Measurements from ENCODE around the gene PGAP3. TPM values are rescaled to one million over a fixed set of nuclear protein-coding genes. Genes with fewer than 3 reads are reported as not detected.
A peak's percentile ranks its signal among the peaks of the same experiment; 100 is the strongest.

Gene PGAP3
- total RNA-seq, 1 donor, result 11.1 TPM

DNA sequence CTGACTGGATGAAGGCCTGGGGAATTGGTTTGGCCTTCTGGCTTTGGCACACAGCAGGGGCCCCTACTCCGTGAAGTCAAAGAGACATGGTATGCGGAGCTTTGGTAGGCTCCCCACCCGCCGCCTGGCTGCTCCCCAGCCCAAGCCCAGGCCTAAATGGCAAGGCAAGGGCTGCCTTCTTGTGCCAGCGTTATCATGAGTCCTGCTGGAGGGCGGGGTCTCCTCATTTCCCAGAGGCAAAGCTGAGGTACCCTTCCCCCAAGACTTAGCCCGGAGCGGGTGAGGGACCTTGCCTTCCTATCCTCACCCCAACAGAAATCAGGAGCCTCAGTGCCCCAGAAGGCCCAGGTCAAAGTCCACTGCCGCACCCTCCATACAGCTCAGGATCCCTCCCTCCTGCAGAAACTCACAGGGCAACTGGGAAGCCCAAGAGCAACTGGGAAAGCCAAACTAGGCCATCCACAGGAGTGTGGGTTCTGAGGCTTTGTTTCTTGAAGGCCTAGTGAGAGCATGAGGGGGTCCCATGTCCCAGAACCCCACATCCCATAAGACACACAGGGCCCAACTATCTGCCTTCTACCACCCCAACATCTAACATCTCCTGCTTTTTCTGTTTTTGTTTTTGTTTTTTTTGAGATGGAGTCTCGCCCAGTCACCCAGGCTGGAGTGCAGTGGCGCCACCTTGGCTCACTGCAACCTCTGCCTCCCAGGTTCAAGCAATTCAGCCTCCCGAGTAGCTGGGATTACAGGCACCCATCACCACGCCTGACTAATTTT is 9.3 kb downstream of the PGAP3 start:
- no peak overlapping the region for H3K4me3 ChIP-seq (ENCODE audit: low read depth, low read length)
- DNase-seq (ENCODE audit: low read depth), result no peak
- no peak for TF ChIP-seq CTCF (IDR thresholded peaks at IDR 0.05; ENCODE audit: insufficient read depth, low read length)

- no peak for TF ChIP-seq CTCF (IDR thresholded peaks at IDR 0.05; ENCODE audit: insufficient read depth, low read length)
- DNase-seq (ENCODE audit: low read depth), result peak; percentile 11
- H3K4me3 ChIP-seq (ENCODE audit: low read depth, low read length), result no peak overlapping the region
Measured at GRCh38 chr17:39677542-39678339, 10.1 kb downstream of the PGAP3 start.

- no peak for TF ChIP-seq CTCF (IDR thresholded peaks at IDR 0.05; ENCODE audit: insufficient read depth, low read length)
- no peak overlapping the region for H3K4me3 ChIP-seq (ENCODE audit: low read depth, low read length)
- DNase-seq (ENCODE audit: low read depth), result no peak
Measured at GRCh38 chr17:39677072-39677471, 10.8 kb downstream of the PGAP3 start.

DNA sequence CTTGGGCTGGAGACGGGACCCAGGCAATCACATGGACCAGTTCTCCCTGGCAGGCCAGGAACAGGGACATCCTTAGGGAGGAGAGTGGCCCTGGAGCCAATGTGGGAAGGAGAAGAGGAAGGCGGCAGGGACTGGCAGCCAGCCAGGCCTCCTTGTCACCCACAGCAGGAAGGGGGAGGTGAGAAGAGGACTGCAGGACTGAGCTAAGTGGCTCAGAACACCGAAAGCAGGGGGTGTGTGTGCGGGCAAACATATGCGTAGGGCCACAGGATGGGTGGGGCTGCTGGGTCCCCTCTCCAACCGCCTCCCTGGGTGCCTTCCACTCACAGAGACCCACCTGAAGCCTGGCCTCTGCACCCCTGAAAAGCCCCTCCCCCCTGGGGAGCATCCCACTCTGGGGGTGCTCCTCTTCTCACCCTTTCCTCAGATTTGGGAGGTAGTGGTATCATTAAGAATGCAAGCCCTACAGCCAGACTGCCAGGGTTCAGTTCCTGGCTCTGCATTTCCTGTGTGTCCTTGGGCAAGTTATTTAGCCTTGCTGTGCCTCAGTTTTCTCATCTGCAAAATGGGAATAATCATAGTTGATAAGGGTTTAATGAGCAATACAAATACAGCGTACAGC is 11.5 kb downstream of the PGAP3 start:
- no peak overlapping the region for H3K4me3 ChIP-seq (ENCODE audit: low read depth, low read length)
- DNase-seq (ENCODE audit: low read depth), result no peak
- TF ChIP-seq CTCF (IDR thresholded peaks at IDR 0.05; ENCODE audit: insufficient read depth, low read length), result no peak

DNA sequence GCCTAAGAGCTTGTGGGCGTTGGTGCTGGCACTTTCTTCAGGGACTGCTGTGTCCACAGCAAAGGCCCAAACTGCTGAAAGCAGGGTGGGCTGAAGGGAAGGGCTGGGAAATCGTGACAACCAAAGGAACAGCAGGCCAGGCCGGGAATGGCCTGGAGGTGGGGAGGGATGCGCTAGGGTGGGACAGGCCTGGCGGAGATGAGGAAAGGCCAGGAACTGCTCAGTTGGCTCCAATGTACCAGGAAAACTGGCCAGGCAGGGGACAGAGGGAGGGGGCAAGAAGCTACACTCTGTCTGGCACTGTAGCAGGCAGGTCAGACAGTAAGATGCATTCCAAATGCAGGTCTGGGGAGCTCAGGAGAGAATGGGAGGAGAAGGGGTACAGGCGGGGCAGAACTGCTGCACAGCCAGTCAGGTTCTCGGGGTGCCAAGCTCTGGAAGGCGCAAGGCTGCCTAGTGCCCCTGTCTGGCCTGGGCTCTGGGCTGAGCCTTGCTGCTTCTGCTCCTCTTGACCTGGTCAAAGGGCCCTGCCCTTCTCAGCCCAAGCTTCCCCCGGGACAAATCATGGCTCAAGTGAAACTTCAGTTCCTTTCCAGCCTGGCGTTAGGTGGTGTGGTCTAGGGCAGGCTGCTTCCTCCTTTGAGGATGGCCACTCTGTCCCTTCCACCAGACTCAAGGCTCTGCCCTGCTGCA is 12.3 kb downstream of the PGAP3 start:
- H3K4me3 ChIP-seq (ENCODE audit: low read depth, low read length), result no peak overlapping the region
- DNase-seq (ENCODE audit: low read depth), result no peak
- no peak for TF ChIP-seq CTCF (IDR thresholded peaks at IDR 0.05; ENCODE audit: insufficient read depth, low read length)

- peak; percentile 63 for DNase-seq (ENCODE audit: low read depth)
- no peak overlapping the region for H3K4me3 ChIP-seq (ENCODE audit: low read depth, low read length)
- TF ChIP-seq CTCF (IDR thresholded peaks at IDR 0.05; ENCODE audit: insufficient read depth, low read length), result no peak
Measured at GRCh38 chr17:39674702-39675389, 13.0 kb downstream of the PGAP3 start.
